Measurements from ENCODE around the gene S100B. TPM values are rescaled to one million over a fixed set of nuclear protein-coding genes. Genes with fewer than 3 reads are reported as not detected.

S100B gene
- total and polyA plus RNA-seq, 8 donors: 1.8 to 18.4 (median 7.0) TPM; not detected in 1

DNA sequence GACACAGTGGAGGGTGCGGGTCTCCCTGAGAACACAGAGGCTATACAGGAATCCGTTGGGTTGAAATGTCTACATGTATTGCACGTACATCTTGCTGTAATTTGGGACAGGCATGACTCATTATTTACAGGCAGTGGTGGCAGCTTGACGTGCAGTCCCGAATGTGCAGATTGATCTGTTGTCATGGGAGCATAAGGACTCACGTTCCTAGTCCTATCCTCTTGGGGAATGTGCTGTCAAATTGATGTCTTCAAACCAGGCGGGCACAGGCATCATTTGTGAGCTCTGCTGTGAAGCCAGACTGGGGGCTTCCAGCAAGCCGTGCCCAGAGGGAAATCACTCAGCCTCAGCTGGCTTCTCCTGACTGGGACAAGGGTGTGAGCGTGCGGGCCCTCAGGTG is 40.5 kb downstream of the S100B start:
- Histone ChIP-seq H3K27ac (no peak overlapping the region), H3K27me3 (no peaks in the 10 kb centered on the region), H3K4me3 (no peak overlapping the region), H3K36me3 (peaks cover 53 to 100% (median 98%) of the 10 kb centered on the region in 4 donors), H3K4me1 (no peaks in the 10 kb centered on the region), H3K9me3 (no peaks in the 10 kb centered on the region)
- 84 to 94% (median 91%) methylated on average over 7 to 10 of the region's 10 CpGs for WGBS, 5 donors
- DNase-seq: no peak
- TF ChIP-seq POLR2A (IDR thresholded peaks at IDR 0.05) (no peak), EP300 (IDR thresholded peaks at IDR 0.05) (no peak), POLR2AphosphoS5 (IDR thresholded peaks at IDR 0.05) (no peak)
- TF ChIP-seq, protein P1, sequence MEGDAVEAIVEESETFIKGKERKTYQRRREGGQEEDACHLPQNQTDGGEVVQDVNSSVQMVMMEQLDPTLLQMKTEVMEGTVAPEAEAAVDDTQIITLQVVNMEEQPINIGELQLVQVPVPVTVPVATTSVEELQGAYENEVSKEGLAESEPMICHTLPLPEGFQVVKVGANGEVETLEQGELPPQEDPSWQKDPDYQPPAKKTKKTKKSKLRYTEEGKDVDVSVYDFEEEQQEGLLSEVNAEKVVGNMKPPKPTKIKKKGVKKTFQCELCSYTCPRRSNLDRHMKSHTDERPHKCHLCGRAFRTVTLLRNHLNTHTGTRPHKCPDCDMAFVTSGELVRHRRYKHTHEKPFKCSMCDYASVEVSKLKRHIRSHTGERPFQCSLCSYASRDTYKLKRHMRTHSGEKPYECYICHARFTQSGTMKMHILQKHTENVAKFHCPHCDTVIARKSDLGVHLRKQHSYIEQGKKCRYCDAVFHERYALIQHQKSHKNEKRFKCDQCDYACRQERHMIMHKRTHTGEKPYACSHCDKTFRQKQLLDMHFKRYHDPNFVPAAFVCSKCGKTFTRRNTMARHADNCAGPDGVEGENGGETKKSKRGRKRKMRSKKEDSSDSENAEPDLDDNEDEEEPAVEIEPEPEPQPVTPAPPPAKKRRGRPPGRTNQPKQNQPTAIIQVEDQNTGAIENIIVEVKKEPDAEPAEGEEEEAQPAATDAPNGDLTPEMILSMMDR (IDR thresholded peaks at IDR 0.05): no peak
- intact Hi-C loops (cut with DNase I; ENCODE audit: low total_unique reads): no loop called here

DNA sequence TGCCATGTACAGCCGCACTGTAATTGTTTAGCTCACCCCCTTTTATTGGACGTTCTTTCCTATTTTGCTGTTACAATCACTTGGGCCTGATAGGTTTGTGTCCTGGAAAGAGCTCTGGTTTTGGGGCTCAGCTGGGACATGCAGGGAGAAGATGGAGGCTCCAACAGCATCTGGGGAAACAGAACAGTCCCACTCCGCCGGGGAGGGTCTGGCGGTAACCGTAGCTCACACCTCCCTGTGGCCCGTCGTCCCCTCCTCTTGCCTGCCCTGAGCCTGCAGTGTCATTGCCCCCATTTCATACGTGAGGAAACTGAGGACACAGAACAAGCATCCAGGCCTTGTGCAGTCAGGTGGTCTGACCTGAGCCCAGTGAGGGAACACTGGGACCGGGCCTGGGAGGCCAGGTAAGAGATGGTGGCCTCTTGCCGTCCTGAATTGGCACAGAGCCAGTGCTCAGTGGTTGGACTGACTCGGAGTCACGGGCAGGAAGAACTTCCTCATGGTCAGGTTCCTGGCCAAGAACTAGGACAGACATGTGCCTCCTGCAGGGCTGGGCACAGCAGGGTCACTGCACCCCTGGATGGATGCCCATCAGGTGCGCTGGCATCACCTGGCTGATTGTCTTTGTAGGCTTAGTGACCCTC is 41.8 kb downstream of the S100B start:
- no peak overlapping the region for H3K27ac ChIP-seq
- H3K4me1 ChIP-seq: no peaks in the 10 kb centered on the region
- H3K36me3 ChIP-seq: peaks cover 56 to 100% (median 100%) of the 10 kb centered on the region in 4 donors
- WGBS, 5 donors: 81 to 87% (median 84%) methylated on average over 14 of the region's 14 CpGs
- no peaks in the 10 kb centered on the region for H3K27me3 ChIP-seq
- no peak for TF ChIP-seq EP300 (IDR thresholded peaks at IDR 0.05)
- TF ChIP-seq, protein P1 (IDR thresholded peaks at IDR 0.05): no peak
- no peak overlapping the region for H3K4me3 ChIP-seq
- intact Hi-C loops (cut with DNase I; ENCODE audit: low total_unique reads): no loop called here
- no peak for DNase-seq
- H3K9me3 ChIP-seq: no peaks in the 10 kb centered on the region

DNA sequence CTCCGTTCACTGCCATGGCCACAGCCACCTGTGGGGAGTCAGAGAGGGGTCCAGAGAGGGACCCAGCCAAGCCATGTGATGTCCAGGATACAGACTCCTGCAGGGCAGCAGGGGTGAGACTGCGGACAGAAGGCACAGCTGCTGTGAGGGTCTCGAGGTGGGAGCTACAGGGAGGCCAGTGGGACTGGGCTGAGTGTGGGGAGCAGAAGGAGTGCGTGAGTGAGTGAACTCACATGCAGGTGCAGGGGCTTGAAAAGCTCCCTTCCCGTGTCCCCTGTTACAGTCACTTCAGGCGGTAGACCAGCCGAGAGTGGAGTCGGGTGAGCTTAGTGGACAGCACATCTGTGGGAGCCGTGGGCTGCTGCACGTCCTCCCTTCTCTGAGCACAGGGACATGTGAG is 42.4 kb downstream of the S100B start:
- 88 to 97% (median 92%) methylated on average over 10 of the region's 10 CpGs for WGBS, 5 donors
- H3K27ac ChIP-seq: no peak overlapping the region
- H3K36me3 ChIP-seq: peaks cover 56 to 100% (median 100%) of the 10 kb centered on the region in 4 donors
- H3K9me3 ChIP-seq: no peaks in the 10 kb centered on the region
- H3K27me3 ChIP-seq: no peaks in the 10 kb centered on the region
- no peak overlapping the region for H3K4me3 ChIP-seq
- TF ChIP-seq POLR2AphosphoS5 (IDR thresholded peaks at IDR 0.05) (no peak), POLR2A (IDR thresholded peaks at IDR 0.05) (no peak), EP300 (IDR thresholded peaks at IDR 0.05) (no peak)
- TF ChIP-seq, protein P1 (IDR thresholded peaks at IDR 0.05): no peak
- no peaks in the 10 kb centered on the region for H3K4me1 ChIP-seq
- DNase-seq: no peak
- intact Hi-C loops (cut with DNase I; ENCODE audit: low total_unique reads): no loop called here

DNA sequence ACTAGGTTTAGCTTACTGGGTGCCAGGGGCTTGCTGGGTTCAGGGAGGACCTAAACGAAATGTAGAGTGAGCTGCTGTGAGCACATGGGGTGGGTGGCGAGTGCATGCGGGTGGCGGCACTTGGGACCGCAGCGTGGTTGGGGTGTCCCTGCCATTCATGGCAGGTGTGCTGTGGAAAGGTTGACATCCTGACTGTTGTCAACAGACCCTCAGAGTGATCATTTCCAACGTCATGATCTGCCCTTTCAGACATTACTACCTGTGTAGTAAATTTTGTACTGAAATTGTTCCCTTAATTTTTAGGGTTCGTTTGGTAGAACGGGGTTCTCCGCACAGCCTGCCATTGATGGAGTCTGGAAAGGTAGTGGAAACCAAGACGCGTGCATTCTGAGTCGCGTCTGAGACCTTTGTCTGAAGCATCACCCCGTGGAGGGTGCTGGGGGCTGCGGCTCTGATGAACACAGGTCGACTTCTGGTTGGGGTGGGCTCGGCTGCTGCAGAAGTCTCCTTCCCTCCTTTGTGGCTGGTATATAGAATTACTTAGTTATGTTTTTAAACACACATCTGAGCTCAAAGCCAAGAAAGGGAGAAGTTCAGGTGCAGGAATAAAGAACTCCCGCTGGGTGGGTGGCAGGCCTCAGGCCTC is 43.3 kb downstream of the S100B start:
- intact Hi-C loops (cut with DNase I; ENCODE audit: low total_unique reads): no loop called here
- H3K9me3 ChIP-seq: no peaks in the 10 kb centered on the region
- no peaks in the 10 kb centered on the region for H3K4me1 ChIP-seq
- H3K27ac ChIP-seq: no peak overlapping the region
- no peaks in the 10 kb centered on the region for H3K27me3 ChIP-seq
- H3K4me3 ChIP-seq: no peak overlapping the region
- 90 to 97% (median 95%) methylated on average over 19 of the region's 19 CpGs for WGBS, 5 donors
- H3K36me3 ChIP-seq: peaks cover 53 to 100% (median 100%) of the 10 kb centered on the region in 4 donors
- DNase-seq: no peak
- no peak for TF ChIP-seq POLR2A (IDR thresholded peaks at IDR 0.05)
- TF ChIP-seq POLR2AphosphoS5 (IDR thresholded peaks at IDR 0.05): no peak
- TF ChIP-seq, protein P1 (IDR thresholded peaks at IDR 0.05): no peak
- TF ChIP-seq EP300 (IDR thresholded peaks at IDR 0.05): no peak

Data from stomach (tissue), 9 donors.